Progenitor cell of endocrine pancreas (in vitro differentiated cells): ENCODE results near the gene TRIM10. TPM values are rescaled to one million over a fixed set of nuclear protein-coding genes. Genes with fewer than 3 reads are reported as not detected.

Experiments
- DNase-seq: peaks from one replicate; pipeline ENCODE4 v3.0.0; 2021; ENCODE audit warnings: low spot score; ENCODE audit not compliant: unreplicated experiment
- H3K27ac Mint-ChIP-seq: 2 replicates; pipeline ENCODE4 v1.8.0; 2021; ENCODE audit warnings: mild to moderate bottlenecking, moderate library complexity, mixed read lengths
- H3K27me3 Mint-ChIP-seq: 2 replicates; pipeline ENCODE4 v1.8.0; 2021; ENCODE audit warnings: mixed read lengths
- H3K36me3 Mint-ChIP-seq: 2 replicates; pipeline ENCODE4 v1.8.0; 2022; ENCODE audit warnings: mixed read lengths; ENCODE audit not compliant: insufficient read depth
- H3K4me1 Mint-ChIP-seq: 2 replicates; pipeline ENCODE4 v1.8.0; 2021; ENCODE audit warnings: low read depth, mixed read lengths
- H3K4me3 Mint-ChIP-seq: 2 replicates; pipeline ENCODE4 v1.8.0; 2021; ENCODE audit warnings: low read depth, mild to moderate bottlenecking, moderate library complexity, mixed read lengths
- H3K9me3 Mint-ChIP-seq: 2 replicates; pipeline ENCODE4 v1.8.0; 2021; ENCODE audit warnings: low read depth, mixed read lengths
- CTCF ChIP-seq: fragments of 200-600 bp; sonication (generic); IDR thresholded peaks from one replicate; pipeline ENCODE4 v1.5.0; 2021; ENCODE audit warnings: antibody characterized with exemption, mild to moderate bottlenecking; ENCODE audit not compliant: unreplicated experiment
- total RNA-seq: library from RNA; stranded (reverse); gene quantifications from 2 replicates; pipeline ENCODE4 v1.2.1, GENCODE V29; 2021

Gene TRIM10
- total RNA-seq, 1 donor from 2014 or later, result not detected

GRCh38 chr6:30152016-30152673 is 8.9 kb downstream of the TRIM10 start:
- no peak for TF ChIP-seq CTCF
- H3K4me3 Mint-ChIP-seq, result no peak overlapping the region
- H3K27me3 Mint-ChIP-seq, result peaks cover 55% of the 10 kb centered on the region
- no peaks in the 10 kb centered on the region for H3K9me3 Mint-ChIP-seq
- no peak for DNase-seq
- H3K36me3 Mint-ChIP-seq, result no peaks in the 10 kb centered on the region
- H3K27ac Mint-ChIP-seq, result no peak overlapping the region
- no peaks in the 10 kb centered on the region for H3K4me1 Mint-ChIP-seq

- TF ChIP-seq CTCF, result no peak
Observed at GRCh38 chr6:30151580-30151979, 9.4 kb downstream of the TRIM10 start.

GRCh38 chr6:30150671-30151395 is 10.2 kb downstream of the TRIM10 start:
- Mint-ChIP-seq H3K9me3 (no peaks in the 10 kb centered on the region), H3K36me3 (no peaks in the 10 kb centered on the region), H3K4me1 (no peaks in the 10 kb centered on the region), H3K27me3 (peaks cover 53% of the 10 kb centered on the region), H3K4me3 (no peak overlapping the region), H3K27ac (no peak overlapping the region)
- no peak for TF ChIP-seq CTCF
- no peak for DNase-seq

More at GRCh38 chr6:30151580-30151979, 9.4 kb downstream of the TRIM10 start:
- H3K27me3 Mint-ChIP-seq, result peaks cover 55% of the 10 kb centered on the region
- H3K27ac Mint-ChIP-seq, result no peak overlapping the region
- no peak for DNase-seq
- H3K9me3 Mint-ChIP-seq, result no peaks in the 10 kb centered on the region
- H3K4me1 Mint-ChIP-seq, result no peaks in the 10 kb centered on the region
- no peak overlapping the region for H3K4me3 Mint-ChIP-seq
- no peaks in the 10 kb centered on the region for H3K36me3 Mint-ChIP-seq

DNA sequence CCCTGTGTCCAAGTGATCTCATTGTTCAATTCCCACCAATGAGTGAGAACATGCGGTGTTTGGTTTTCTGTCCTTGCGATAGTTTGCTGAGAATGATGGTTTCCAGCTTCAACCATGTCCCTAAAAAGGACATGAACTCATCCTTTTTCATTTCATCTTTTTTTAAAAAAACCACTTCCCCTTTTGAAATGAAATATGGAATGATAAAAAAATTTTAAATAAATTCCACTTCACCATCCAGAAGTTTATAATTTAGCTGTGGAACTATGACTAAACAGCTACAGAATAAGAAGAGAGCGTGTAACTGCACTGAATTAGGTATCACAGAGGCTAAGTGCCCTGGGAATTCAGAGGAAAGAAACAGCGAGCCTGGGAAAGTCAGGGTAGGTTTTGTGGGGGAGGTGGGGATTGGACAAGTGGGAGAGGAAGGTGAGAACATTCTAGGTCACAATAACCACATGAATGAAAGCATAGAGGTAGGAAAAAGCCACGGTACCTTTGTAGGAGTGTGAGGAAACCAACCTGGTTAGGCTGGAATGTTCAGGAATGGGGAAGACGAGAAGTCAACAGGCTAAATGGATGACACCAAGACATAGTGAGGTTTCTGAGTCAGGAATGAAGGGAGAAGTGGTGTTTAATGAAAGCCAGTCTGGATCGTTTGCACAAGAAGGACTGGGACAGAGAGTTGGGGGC is 11.0 kb downstream of the TRIM10 start:
- TF ChIP-seq CTCF, result no peak
- DNase-seq, result no peak
- Mint-ChIP-seq H3K4me3 (no peak overlapping the region), H3K4me1 (no peaks in the 10 kb centered on the region), H3K36me3 (no peaks in the 10 kb centered on the region), H3K27ac (no peak overlapping the region), H3K9me3 (no peaks in the 10 kb centered on the region), H3K27me3 (peaks cover 55% of the 10 kb centered on the region)

- TF ChIP-seq CTCF, result no peak
- no peaks in the 10 kb centered on the region for H3K4me1 Mint-ChIP-seq
- peaks cover 55% of the 10 kb centered on the region for H3K27me3 Mint-ChIP-seq
- no peak overlapping the region for H3K27ac Mint-ChIP-seq
- no peaks in the 10 kb centered on the region for H3K36me3 Mint-ChIP-seq
- no peaks in the 10 kb centered on the region for H3K9me3 Mint-ChIP-seq
- DNase-seq, result no peak
- no peak overlapping the region for H3K4me3 Mint-ChIP-seq
Observed at GRCh38 chr6:30149234-30149633, 11.8 kb downstream of the TRIM10 start.
